Camera-type eye (tissue), 1 donor: ENCODE data around the gene ZNG1F. TPM values are rescaled to one million over a fixed set of nuclear protein-coding genes. Genes with fewer than 3 reads are reported as not detected.

Experiments
- total RNA-seq: library from RNA; depleted of rRNA; stranded (reverse); fragments of >200 nt; gene quantifications from one replicate; pipeline ENCODE4 v1.2.3, GENCODE V29; 2014

ZNG1F gene
- 20.1 TPM for total RNA-seq

DNA sequence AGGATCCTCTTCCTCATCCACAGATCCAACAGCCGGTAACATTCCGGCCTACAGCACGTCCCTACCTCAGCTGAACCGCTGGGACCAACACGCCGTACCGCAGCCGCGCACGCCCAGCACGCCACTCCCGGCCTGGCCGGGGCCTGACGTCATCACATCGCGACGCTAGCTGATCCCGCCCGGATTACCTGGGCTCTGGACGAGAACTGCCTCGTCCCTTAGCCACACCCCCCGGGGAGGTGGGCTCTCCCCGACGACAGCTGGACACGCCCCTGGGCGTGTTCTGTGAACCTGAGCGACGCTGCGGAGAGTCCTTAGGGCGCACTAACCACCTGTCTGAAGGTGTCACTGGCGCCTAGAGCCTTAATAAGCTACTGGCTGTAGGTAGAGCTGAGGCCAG is at the start of gene ZNG1F:
TSS of gene ZNG1F (minus strand) at position 101 of the 400 bp plus-strand sequence. CDS start at position 42, 59 bp downstream.

DNA sequence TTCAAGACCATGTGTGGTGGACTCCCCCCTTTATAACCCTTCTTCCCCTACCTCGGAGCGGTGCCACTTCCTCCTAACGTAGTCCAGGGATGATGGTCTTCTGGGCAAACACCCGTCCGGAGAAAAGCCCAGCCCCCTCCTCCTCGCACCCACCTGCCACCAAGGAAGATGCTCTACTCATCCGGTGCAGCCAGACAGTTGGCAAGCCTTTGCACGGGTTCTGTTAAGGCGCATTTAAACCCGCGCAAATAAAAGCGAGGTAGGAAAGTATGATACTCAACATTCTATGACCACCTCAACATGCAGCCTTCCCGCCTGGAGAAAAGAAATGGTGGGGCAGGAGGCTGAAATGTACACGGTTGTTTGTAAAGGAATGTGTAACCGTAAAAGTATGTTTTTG is 60.5 kb downstream of the ZNG1F start, which contains the start of gene FOXD4L6:
TSS of gene FOXD4L6 (minus strand) at position 101 of the 400 bp plus-strand sequence. CDS start 298 bp downstream, outside the sequence.

Other genes with a start within 250 kb of the ZNG1F start
- gene FOXD4L6, start 60.6 kb downstream of the ZNG1F start, total RNA-seq = not detected